ENCODE data around the gene PXDN. TPM values are rescaled to one million over a fixed set of nuclear protein-coding genes. Genes with fewer than 3 reads are reported as not detected.
A peak's percentile ranks its signal among the peaks of the same experiment; 100 is the strongest.
"Not testable (repeated sequence)": the region's sequence is repeated elsewhere in the genome, so short reads cannot be mapped to it uniquely, and the experiment has no call there.

Gene PXDN
- total and polyA plus RNA-seq, 2 of the 13 experiments (the other 11 are each of a cell fraction or from before 2014, with no cell fraction given) = not detected

DNA sequence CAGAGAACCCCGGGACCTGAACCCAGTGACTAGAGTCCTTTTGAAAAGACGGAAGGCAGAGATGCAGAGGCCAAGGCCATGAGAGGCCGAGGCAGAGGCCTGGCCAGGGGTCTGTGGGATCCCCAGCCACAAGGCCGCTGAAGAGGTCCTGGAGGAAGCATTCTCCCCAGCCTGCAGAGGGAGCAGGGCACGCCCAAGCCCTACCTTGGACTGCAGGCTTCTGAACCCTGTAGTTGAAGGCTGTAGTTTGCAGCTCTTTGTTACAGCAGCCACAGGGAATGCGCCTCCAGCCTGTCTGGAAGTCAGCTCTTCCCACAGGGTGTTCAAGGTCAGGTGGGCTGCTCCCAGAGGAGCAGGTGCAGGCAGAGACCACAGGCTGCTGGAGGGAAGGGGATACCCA lies 22.1 kb upstream of the PXDN start:
- Histone ChIP-seq H3K9ac (ENCODE audit: insufficient read depth, low read depth, low read length) (no peak overlapping the region), H3K27ac (ENCODE audit: extremely low read length, insufficient read depth, low read length) (no peak overlapping the region), H3K4me2 (ENCODE audit: low read depth, low read length) (no peak overlapping the region), H3K27me3 (ENCODE audit: control insufficient read depth in 1 of 2, insufficient read depth in 2 of 2, low read length in 2 of 2) (peaks cover 1 to 24% of the 10 kb centered on the region in 2 experiments; a peak in 2 of 5 replicates), H3K4me1 (ENCODE audit: insufficient read depth, low read length) (no peaks in the 10 kb centered on the region), H3K9me3 (ENCODE audit: low read length) (no peaks in the 10 kb centered on the region), H4K20me1 (ENCODE audit: insufficient read depth, low read length) (no peaks in the 10 kb centered on the region), H2AFZ (ENCODE audit: low read length) (no peak overlapping the region), H3K4me3 (replicated peaks in 1 of 3; ENCODE audit: insufficient read depth in 1 of 3, low read depth in 2 of 3, low read length in 3 of 3) (no peak overlapping the region), H3K36me3 (replicated peaks in 1 of 2; ENCODE audit: control insufficient read depth in 1 of 2, insufficient read depth in 2 of 2, low read length in 2 of 2) (no peaks in the 10 kb centered on the region), H3K79me2 (ENCODE audit: insufficient read depth, low read length) (no peaks in the 10 kb centered on the region)
- TF ChIP-seq ZNF225 (CRISPR knock-in tag; IDR thresholded peaks at IDR 0.05) (no peak), HES4 (CRISPR knock-in tag; IDR thresholded peaks at IDR 0.05; ENCODE audit: borderline replicate concordance) (no peak)
- ATAC-seq (peak; percentile 60), FAIRE-seq (no peak), DNase-seq (ENCODE audit: low spot score) (no peak)
- 33% methylated on average over 1 of the region's 6 CpGs for WGBS (ENCODE audit: low lambda C conversion rate)
- ChIA-PET POLR2A (no interaction called here), CTCF (ENCODE audit: low intra/inter-chr PET ratio, low total read pairs) (no interaction called here)
- BruUV-seq (replicated peaks) = no TSS peak
- intact Hi-C loops (cut with micrococcal nuclease; ENCODE audit: unreplicated experiment) = no loop called here
- in situ Hi-C loops (cut with HindIII; ENCODE audit: extremely low pct_ligation_motif_present, low pct_unique_long_range_greater_than_20kb) = no loop called here

DNA sequence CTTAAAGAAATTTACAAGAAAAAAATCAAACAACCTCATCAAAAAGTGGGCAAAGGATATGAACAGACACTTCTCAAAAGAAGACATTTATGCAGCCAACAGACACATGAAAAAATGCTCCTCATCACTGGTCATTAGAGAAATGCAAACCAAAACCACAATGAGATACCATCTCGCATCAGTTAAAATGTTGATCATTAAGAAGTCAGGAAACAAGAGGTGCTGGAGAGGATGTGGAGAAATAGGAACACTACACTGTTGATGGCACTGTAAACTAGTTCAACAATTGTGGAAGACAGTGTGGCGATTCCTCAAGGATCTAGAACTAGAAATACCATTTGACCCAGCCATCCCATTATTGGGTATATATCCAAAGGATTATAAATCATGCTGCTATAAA lies 20.9 kb upstream of the PXDN start:
- H3K4me3 ChIP-seq (replicated peaks in 1 of 3; ENCODE audit: insufficient read depth in 1 of 3, low read depth in 2 of 3, low read length in 3 of 3); H3K9me3 ChIP-seq (ENCODE audit: low read length); DNase-seq (ENCODE audit: low spot score); POLR2A ChIA-PET; ATAC-seq; H3K36me3 ChIP-seq (replicated peaks in 1 of 2; ENCODE audit: control insufficient read depth in 1 of 2, insufficient read depth in 2 of 2, low read length in 2 of 2); intact Hi-C loops (cut with micrococcal nuclease; ENCODE audit: unreplicated experiment); H3K4me1 ChIP-seq (ENCODE audit: insufficient read depth, low read length); H2AFZ ChIP-seq (ENCODE audit: low read length); CTCF ChIA-PET (ENCODE audit: low intra/inter-chr PET ratio, low total read pairs); BruUV-seq (replicated peaks); H4K20me1 ChIP-seq (ENCODE audit: insufficient read depth, low read length); H3K9ac ChIP-seq (ENCODE audit: insufficient read depth, low read depth, low read length); H3K79me2 ChIP-seq (ENCODE audit: insufficient read depth, low read length); H3K27ac ChIP-seq (ENCODE audit: extremely low read length, insufficient read depth, low read length); FAIRE-seq; H3K4me2 ChIP-seq (ENCODE audit: low read depth, low read length); in situ Hi-C loops (cut with HindIII; ENCODE audit: extremely low pct_ligation_motif_present, low pct_unique_long_range_greater_than_20kb): not testable (repeated sequence)
- H3K27me3 ChIP-seq (ENCODE audit: control insufficient read depth in 1 of 2, insufficient read depth in 2 of 2, low read length in 2 of 2) = peaks cover 1 to 24% of the 10 kb centered on the region in 2 experiments; a peak in 2 of 5 replicates
- 4% methylated on average over 2 of the region's 2 CpGs for WGBS (ENCODE audit: low lambda C conversion rate)

DNA sequence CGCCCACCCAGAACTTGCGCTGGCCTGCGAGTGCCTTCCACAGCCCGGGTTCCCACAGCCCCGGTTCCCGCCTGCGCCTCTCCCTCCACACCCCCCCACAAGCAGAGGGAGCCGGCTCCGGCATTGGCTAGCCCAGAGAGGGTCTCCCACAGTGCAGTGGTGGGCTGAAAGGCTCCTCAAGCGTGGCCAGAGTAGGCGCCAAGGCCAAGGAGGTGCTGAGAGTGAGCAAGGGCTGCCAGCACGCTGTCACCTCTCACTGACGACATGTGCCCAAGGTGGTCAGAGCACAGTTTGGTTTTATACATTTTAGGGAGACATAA lies 15.3 kb upstream of the PXDN start:
- in situ Hi-C loops (cut with HindIII; ENCODE audit: extremely low pct_ligation_motif_present, low pct_unique_long_range_greater_than_20kb) = no loop called here
- no TSS peak for BruUV-seq (replicated peaks)
- no peak for TF ChIP-seq NR2F1 (CRISPR knock-in tag; IDR thresholded peaks at IDR 0.05)
- no peak for TF ChIP-seq SRSF9 (IDR thresholded peaks at IDR 0.05; ENCODE audit: borderline replicate concordance, insufficient read depth, low read depth, low read length, poor library complexity, severe bottlenecking)
- no peak for TF ChIP-seq SP140L (CRISPR knock-in tag; IDR thresholded peaks at IDR 0.05; ENCODE audit: borderline replicate concordance)
- TF ChIP-seq TAF1 (CRISPR knock-in tag; IDR thresholded peaks at IDR 0.05) = no peak
- ChIA-PET POLR2A (no interaction called here), CTCF (ENCODE audit: low intra/inter-chr PET ratio, low total read pairs) (no interaction called here)
- ATAC-seq (no peak), DNase-seq (ENCODE audit: low spot score) (no peak), FAIRE-seq (no peak)
- Histone ChIP-seq H2AFZ (ENCODE audit: low read length) (no peak overlapping the region), H3K79me2 (ENCODE audit: insufficient read depth, low read length) (no peaks in the 10 kb centered on the region), H3K4me1 (ENCODE audit: insufficient read depth, low read length) (no peaks in the 10 kb centered on the region), H3K27ac (ENCODE audit: extremely low read length, insufficient read depth, low read length) (no peak overlapping the region), H3K27me3 (ENCODE audit: control insufficient read depth in 1 of 2, insufficient read depth in 2 of 2, low read length in 2 of 2) (peaks cover 2 to 29% of the 10 kb centered on the region in 2 experiments; a peak in 4 of 5 replicates), H3K9me3 (ENCODE audit: low read length) (no peaks in the 10 kb centered on the region), H3K36me3 (replicated peaks in 1 of 2; ENCODE audit: control insufficient read depth in 1 of 2, insufficient read depth in 2 of 2, low read length in 2 of 2) (no peaks in the 10 kb centered on the region), H3K9ac (ENCODE audit: insufficient read depth, low read depth, low read length) (no peak overlapping the region), H3K4me3 (replicated peaks in 1 of 3; ENCODE audit: insufficient read depth in 1 of 3, low read depth in 2 of 3, low read length in 3 of 3) (no peak overlapping the region), H4K20me1 (ENCODE audit: insufficient read depth, low read length) (no peaks in the 10 kb centered on the region), H3K4me2 (ENCODE audit: low read depth, low read length) (no peak overlapping the region)
- intact Hi-C loops (cut with micrococcal nuclease; ENCODE audit: unreplicated experiment) = loop anchor here (5.0 kb wide), 1 partner anchor 1162 kb away; no protein-coding TSS in a partner anchor
- WGBS (ENCODE audit: low lambda C conversion rate) = 78% methylated on average over 2 of the region's 13 CpGs
